Tibial nerve (tissue), 4 donors: ENCODE data around the gene DAB2.
A peak's percentile ranks its signal among the peaks of the same experiment; 100 is the strongest.

Experiments used
- CTCF ChIP-seq, 5 experiments: fragments of 200-600 bp in 3 of 5; fragments of 450-650 bp in 2 of 5; sonication (generic) in 3 of 5; IDR thresholded peaks; one replicate each; pipeline ENCODE4 v1.5.1; 2016 to 2019; ENCODE audit warnings: antibody characterized with exemption in 5 of 5, mild to moderate bottlenecking in 3 of 5, moderate library complexity in 2 of 5
- EP300 ChIP-seq, 2 donors: sonication (generic); formaldehyde crosslinking; IDR thresholded peaks; one replicate each; pipeline ENCODE4 v1.6.1; 2017; ENCODE audit warnings: antibody characterized with exemption in 2 of 2, mild to moderate bottlenecking in 1 of 2

- TF ChIP-seq EP300 (IDR thresholded peaks at IDR 0.05) (peak in 1 of 2 donors; percentile 34), CTCF (IDR thresholded peaks at IDR 0.05) (no peak)
Observed at GRCh38 chr5:39427229-39427628, 2.4 kb upstream of the DAB2 start.
